Hepatocyte (in vitro differentiated cells): ENCODE data around the gene KLC3.

Experiments used
- EZH2 ChIP-seq: fragments of 200-600 bp; sonication (generic); IDR thresholded peaks from 2 replicates; pipeline ENCODE4 v1.6.1; 2016; ENCODE audit warnings: antibody characterized with exemption, mild to moderate bottlenecking, borderline replicate concordance
- EZH2phosphoT487 ChIP-seq: fragments of 200-600 bp; sonication (generic); IDR thresholded peaks from one replicate; pipeline ENCODE4 v1.6.1; 2018; ENCODE audit warnings: antibody characterized with exemption, mild to moderate bottlenecking, low read depth, moderate library complexity; ENCODE audit not compliant: unreplicated experiment, severe bottlenecking
- TF ChIP-seq, protein P1 (sequence below): fragments of 200-600 bp; sonication (generic); IDR thresholded peaks from 2 replicates; pipeline ENCODE4 v1.5.1; 2016; ENCODE audit warnings: antibody characterized with exemption, mild to moderate bottlenecking; ENCODE audit not compliant: poor library complexity

DNA sequence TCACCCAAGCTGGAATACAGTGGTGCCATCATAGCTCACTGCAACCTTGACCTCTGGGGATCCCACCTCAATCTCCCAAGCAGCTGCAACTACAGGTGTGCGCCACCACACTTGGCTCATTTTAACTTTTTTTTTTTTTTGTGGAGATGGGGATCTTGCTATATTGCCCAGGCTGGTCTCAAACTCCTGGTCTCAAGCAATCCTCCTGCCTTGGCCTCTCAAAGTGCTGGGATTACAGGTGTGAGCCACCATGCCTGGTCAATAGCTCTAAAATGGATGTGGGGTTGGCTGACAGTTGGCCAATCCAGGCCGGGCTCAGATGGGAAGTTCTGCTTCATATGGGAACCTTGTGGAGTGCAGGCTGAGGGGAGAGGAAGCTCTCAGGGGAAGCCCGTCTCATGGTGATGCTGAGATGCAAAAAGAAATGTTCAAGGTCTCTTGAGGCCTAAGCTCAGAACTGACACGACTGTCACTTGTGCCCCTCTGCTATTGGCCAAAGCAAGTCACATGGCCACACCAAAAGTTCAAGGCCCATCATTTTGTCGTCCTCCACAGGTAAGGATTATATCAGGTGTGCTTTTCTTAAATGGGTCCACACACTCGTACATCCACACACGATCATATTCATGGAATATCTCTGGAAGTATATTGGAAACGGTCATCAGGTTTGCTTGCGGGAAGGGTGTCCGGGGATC, 6.8 kb upstream of the KLC3 start:
- TF ChIP-seq, protein P1, sequence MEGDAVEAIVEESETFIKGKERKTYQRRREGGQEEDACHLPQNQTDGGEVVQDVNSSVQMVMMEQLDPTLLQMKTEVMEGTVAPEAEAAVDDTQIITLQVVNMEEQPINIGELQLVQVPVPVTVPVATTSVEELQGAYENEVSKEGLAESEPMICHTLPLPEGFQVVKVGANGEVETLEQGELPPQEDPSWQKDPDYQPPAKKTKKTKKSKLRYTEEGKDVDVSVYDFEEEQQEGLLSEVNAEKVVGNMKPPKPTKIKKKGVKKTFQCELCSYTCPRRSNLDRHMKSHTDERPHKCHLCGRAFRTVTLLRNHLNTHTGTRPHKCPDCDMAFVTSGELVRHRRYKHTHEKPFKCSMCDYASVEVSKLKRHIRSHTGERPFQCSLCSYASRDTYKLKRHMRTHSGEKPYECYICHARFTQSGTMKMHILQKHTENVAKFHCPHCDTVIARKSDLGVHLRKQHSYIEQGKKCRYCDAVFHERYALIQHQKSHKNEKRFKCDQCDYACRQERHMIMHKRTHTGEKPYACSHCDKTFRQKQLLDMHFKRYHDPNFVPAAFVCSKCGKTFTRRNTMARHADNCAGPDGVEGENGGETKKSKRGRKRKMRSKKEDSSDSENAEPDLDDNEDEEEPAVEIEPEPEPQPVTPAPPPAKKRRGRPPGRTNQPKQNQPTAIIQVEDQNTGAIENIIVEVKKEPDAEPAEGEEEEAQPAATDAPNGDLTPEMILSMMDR, result no peak
- TF ChIP-seq EZH2phosphoT487, result no peak
- no peak for TF ChIP-seq EZH2
